AG09309 (cell line): ENCODE data around the gene MAP4K2.

Experiments used
- DNase-seq: peaks from one replicate; pipeline ENCODE4 v3.0.0-alpha.2; 2010; ENCODE audit warnings: low read depth
- H3K4me3 ChIP-seq: 2 replicates; pipeline ENCODE4 v1.5.1; 2011; ENCODE audit warnings: mild to moderate bottlenecking, low read depth, low read length, moderate library complexity; ENCODE audit not compliant: control insufficient read depth
- CTCF ChIP-seq: IDR thresholded peaks from 2 replicates; pipeline ENCODE4 v1.5.1; 2011; ENCODE audit warnings: mild to moderate bottlenecking, low read depth, low read length, inconsistent platforms; ENCODE audit not compliant: insufficient read depth, control insufficient read depth; ENCODE audit errors: missing control alignments

MAP4K2 gene

GRCh38 chr11:64803158-64803845 lies at the start of gene MAP4K2:
MAP4K2 (minus strand) TSS chr11:64803214; CDS start chr11:64803149, 65 bp downstream.
- peak within 1 kb of the TSS; percentile 53 for H3K4me3 ChIP-seq
- no peak for TF ChIP-seq CTCF
- peak; percentile 8 for DNase-seq

- TF ChIP-seq CTCF = no peak
- DNase-seq = no peak
- H3K4me3 ChIP-seq = no peak overlapping the region
Measured at GRCh38 chr11:64851831-64852351, 48.9 kb upstream of the MAP4K2 start.

GRCh38 chr11:64850979-64851567 lies 48.1 kb upstream of the MAP4K2 start:
- no peak for TF ChIP-seq CTCF
- DNase-seq = no peak
- H3K4me3 ChIP-seq = no peak overlapping the region

- no peak overlapping the region for H3K4me3 ChIP-seq
- peak; percentile 26 for TF ChIP-seq CTCF
Measured at GRCh38 chr11:64849598-64850356, 46.8 kb upstream of the MAP4K2 start.

GRCh38 chr11:64848826-64849597 lies 46.0 kb upstream of the MAP4K2 start:
- DNase-seq = no peak
- no peak overlapping the region for H3K4me3 ChIP-seq
- peak; percentile 2 for TF ChIP-seq CTCF

More at GRCh38 chr11:64849598-64850356, 46.8 kb upstream of the MAP4K2 start:
- DNase-seq = no peak
